ENCODE measurements around the gene G3BP1. TPM values are rescaled to one million over a fixed set of nuclear protein-coding genes. Genes with fewer than 3 reads are reported as not detected.
A peak's percentile ranks its signal among the peaks of the same experiment; 100 is the strongest.

The G3BP1 gene
- total and polyA plus RNA-seq, 3 donors from 2014 or later = 112 to 115 (median 112) TPM

GRCh38 chr5:151766975-151767374 lies 4.8 kb upstream of the G3BP1 start:
- no peak for TF ChIP-seq POLR2A (IDR thresholded peaks at IDR 0.05)
- no peak for TF ChIP-seq CTCF (IDR thresholded peaks at IDR 0.05)
- no peak overlapping the region for H3K4me3 ChIP-seq
- no peak overlapping the region for H3K27ac ChIP-seq
- DNase-seq = no peak
- intact Hi-C loops (cut with DNase I; ENCODE audit: low total_unique reads) = no loop called here
- no peaks in the 10 kb centered on the region for H3K36me3 ChIP-seq (ENCODE audit: low read depth, missing control alignments)
- H3K27me3 ChIP-seq = no peaks in the 10 kb centered on the region
- H3K9me3 ChIP-seq = no peaks in the 10 kb centered on the region
- peaks cover 4% of the 10 kb centered on the region for H3K4me1 ChIP-seq

GRCh38 chr5:151770383-151771258 lies 1.1 kb upstream of the G3BP1 start:
- no peaks in the 10 kb centered on the region for H3K9me3 ChIP-seq
- peak overlapping the region; percentile 60 to 85 for H3K4me3 ChIP-seq
- peak; percentile 85 for DNase-seq
- intact Hi-C loops (cut with DNase I; ENCODE audit: low total_unique reads) = no loop called here
- no peaks in the 10 kb centered on the region for H3K27me3 ChIP-seq
- TF ChIP-seq POLR2A (IDR thresholded peaks at IDR 0.05) (no peak), CTCF (IDR thresholded peaks at IDR 0.05) (no peak)
- no peaks in the 10 kb centered on the region for H3K36me3 ChIP-seq (ENCODE audit: low read depth, missing control alignments)
- H3K4me1 ChIP-seq = peaks cover 23% of the 10 kb centered on the region
- peak overlapping the region; percentile 92 to 99 for H3K27ac ChIP-seq
- 2 to 20% methylated on average over 5 to 75 of the region's 75 CpGs for WGBS, 2 donors

- Histone ChIP-seq H3K27ac (peak overlapping the region; percentile 82 to 90), H3K27me3 (no peaks in the 10 kb centered on the region), H3K4me1 (peaks cover 23% of the 10 kb centered on the region), H3K36me3 (ENCODE audit: low read depth, missing control alignments) (no peaks in the 10 kb centered on the region), H3K4me3 (peak overlapping the region; percentile 81 to 85), H3K9me3 (no peaks in the 10 kb centered on the region)
- DNase-seq = peak; percentile 62
- WGBS, 2 donors = 0% methylated on average over 16 to 87 of the region's 87 CpGs
- intact Hi-C loops (cut with DNase I; ENCODE audit: low total_unique reads) = no loop called here
- TF ChIP-seq POLR2A (IDR thresholded peaks at IDR 0.05) (no peak), CTCF (IDR thresholded peaks at IDR 0.05) (no peak)
Measured at GRCh38 chr5:151772029-151772845, 483 bp downstream of the G3BP1 start.

- Histone ChIP-seq H3K27ac (peak overlapping the region; percentile 82 to 90), H3K4me3 (peak overlapping the region; percentile 81 to 85), H3K4me1 (peaks cover 23% of the 10 kb centered on the region), H3K36me3 (ENCODE audit: low read depth, missing control alignments) (no peaks in the 10 kb centered on the region), H3K27me3 (no peaks in the 10 kb centered on the region), H3K9me3 (no peaks in the 10 kb centered on the region)
- no peak for TF ChIP-seq CTCF (IDR thresholded peaks at IDR 0.05)
- TF ChIP-seq POLR2A (IDR thresholded peaks at IDR 0.05) = no peak
- WGBS, 2 donors = 0% methylated on average over 18 of the region's 18 CpGs
- peak; percentile 38 for DNase-seq
- intact Hi-C loops (cut with DNase I; ENCODE audit: low total_unique reads) = no loop called here
Measured at GRCh38 chr5:151772846-151773561, 1.2 kb downstream of the G3BP1 start.
